HG03103 (cell line): ENCODE measurements around the gene PCDHA10.
"Not testable (repeated sequence)": the region's sequence is repeated elsewhere in the genome, so short reads cannot be mapped to it uniquely, and the experiment has no call there.

Source experiments
- ATAC-seq: cut with Tn5 transposase; IDR thresholded peaks from one replicate; pipeline ENCODE4 v1.9.1; 2021; ENCODE audit warnings: low read depth; ENCODE audit not compliant: unreplicated experiment

PCDHA10 gene

DNA sequence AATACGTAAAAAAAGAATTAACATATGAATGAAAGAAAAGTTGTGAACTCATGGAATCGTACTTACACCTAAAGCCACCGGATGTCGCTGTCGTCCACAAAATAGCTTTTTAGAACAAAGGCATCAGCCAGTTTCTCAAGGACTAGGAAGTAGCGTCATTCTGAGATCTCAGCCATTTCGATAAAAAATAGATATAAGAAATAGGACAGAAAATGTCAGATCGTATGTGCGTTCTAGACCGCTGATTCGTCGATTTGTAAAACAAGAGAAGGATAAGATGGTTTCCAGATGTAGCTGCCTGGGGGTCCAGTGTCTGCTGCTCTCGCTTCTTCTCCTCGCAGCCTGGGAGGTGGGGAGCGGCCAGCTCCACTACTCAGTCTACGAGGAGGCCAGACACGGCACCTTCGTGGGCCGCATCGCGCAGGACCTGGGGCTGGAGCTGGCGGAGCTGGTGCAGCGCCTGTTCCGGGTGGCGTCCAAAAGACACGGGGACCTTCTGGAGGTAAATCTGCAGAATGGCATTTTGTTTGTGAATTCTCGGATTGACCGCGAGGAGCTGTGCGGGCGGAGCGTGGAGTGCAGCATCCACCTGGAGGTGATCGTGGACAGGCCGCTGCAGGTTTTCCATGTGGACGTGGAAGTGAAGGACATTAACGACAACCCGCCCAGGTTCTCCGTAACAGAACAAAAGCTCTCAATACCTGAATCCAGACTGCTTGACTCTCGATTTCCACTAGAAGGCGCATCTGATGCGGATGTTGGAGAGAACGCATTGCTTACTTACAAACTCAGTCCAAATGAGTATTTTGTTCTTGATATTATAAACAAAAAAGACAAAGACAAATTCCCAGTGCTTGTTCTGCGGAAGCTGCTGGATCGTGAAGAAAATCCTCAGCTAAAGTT lies at the start of gene PCDHA10:
TSS of gene PCDHA10 (plus strand) at position 126 of the 903 bp plus-strand sequence. CDS start at position 278, 152 bp downstream.
- ATAC-seq = no peak

- ATAC-seq = no peak
Observed at GRCh38 chr5:140806834-140807775, 48.6 kb upstream of the PCDHA10 start, which contains the start of gene PCDHA4. TSS of gene PCDHA4 (plus strand) at chr5:140807068.

DNA sequence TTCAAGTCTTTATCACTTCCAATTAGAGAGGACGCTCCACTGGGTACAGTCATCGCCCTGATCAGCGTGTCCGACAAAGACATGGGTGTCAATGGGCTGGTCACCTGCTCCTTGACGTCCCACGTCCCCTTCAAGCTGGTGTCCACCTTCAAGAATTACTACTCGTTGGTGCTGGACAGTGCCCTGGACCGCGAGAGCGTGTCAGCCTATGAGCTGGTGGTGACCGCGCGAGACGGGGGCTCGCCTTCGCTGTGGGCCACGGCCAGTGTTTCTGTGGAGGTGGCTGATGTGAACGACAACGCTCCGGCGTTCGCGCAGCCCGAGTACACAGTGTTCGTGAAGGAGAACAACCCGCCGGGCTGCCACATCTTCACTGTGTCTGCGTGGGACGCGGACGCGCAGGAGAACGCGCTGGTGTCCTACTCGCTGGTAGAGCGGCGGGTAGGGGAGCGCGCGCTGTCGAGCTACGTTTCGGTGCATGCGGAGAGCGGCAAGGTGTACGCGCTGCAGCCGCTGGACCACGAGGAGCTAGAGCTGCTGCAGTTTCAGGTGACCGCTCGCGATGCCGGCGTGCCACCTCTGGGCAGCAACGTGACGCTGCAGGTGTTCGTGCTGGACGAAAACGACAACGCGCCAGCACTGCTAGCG lies 47.3 kb upstream of the PCDHA10 start:
- not testable (repeated sequence) for ATAC-seq

DNA sequence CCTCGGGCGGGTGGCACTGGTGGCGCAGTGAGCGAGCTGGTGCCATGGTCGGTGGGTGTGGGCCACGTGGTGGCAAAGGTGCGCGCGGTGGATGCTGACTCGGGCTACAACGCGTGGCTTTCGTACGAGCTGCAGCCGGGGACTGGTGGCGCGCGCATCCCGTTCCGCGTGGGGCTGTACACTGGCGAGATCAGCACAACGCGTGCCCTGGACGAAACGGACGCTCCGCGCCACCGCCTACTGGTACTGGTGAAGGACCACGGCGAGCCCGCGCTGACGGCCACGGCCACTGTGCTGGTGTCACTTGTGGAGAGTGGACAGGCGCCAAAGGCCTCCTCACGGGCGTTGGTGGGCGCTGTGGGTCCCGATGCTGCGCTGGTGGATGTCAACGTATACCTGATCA lies 46.8 kb upstream of the PCDHA10 start:
- ATAC-seq = no peak

- no peak for ATAC-seq
Observed at GRCh38 chr5:140821375-140822280, 34.1 kb upstream of the PCDHA10 start, which contains the start of gene PCDHA5. TSS of gene PCDHA5 (plus strand) at chr5:140821613.

GRCh38 chr5:140822281-140822629 lies 33.4 kb upstream of the PCDHA10 start:
- ATAC-seq = no peak

GRCh38 chr5:140822969-140823368 lies 32.7 kb upstream of the PCDHA10 start:
- not testable (repeated sequence) for ATAC-seq

- no peak for ATAC-seq
Observed at GRCh38 chr5:140823475-140823874, 32.2 kb upstream of the PCDHA10 start.

DNA sequence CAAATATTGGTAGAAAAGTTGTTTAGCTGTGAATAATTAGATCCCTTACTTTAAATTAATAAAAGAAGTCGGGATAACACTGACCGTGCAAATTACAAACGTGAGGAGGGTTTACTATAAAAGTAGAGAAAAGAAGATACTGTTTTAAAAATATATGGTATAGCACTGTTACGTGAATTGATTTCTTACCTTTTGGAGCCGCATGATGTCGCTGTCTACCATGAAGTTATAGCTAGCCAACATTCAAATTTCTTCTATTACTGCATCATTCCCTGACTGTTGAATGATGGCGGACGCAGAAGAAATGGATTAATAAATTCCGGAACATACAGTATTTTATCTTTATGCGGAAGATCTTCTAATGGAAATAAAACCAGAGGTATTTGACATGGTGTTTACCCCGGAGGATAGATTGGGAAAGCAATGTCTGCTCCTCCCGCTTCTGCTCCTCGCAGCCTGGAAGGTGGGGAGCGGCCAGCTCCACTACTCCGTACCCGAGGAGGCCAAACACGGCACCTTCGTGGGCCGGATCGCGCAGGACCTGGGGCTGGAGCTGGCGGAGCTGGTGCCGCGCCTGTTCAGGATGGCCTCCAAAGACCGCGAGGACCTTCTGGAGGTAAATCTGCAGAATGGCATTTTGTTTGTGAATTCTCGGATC lies 27.9 kb upstream of the PCDHA10 start, which contains the start of gene PCDHA6:
TSS of gene PCDHA6 (plus strand) at position 257 of the 658 bp plus-strand sequence. CDS start at position 389, 132 bp downstream.
- ATAC-seq = no peak

- no peak for ATAC-seq
Observed at GRCh38 chr5:140828362-140828737, 27.3 kb upstream of the PCDHA10 start.

- ATAC-seq = not testable (repeated sequence)
Observed at GRCh38 chr5:140829511-140830501, 25.9 kb upstream of the PCDHA10 start.

DNA sequence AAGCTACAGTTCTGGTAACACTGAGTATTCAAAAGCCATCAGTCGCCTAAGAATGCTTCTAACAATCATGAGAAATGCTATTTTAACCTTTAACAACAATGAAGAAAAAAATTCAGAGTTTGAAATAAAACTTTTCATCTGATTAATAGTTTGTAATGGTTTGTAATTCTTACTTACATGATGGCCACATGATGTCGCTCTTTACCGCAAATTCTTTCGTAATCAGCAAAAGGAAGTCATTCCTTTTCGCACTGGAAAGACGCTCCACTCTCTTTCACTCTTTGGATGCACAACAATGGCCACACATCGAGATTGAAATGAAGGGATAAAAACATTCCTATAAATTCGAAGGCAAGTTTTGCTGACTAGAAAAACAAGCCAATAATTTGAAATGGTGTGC lies 21.7 kb upstream of the PCDHA10 start, which contains the start of gene PCDHA7:
TSS of gene PCDHA7 (plus strand) at position 277 of the 400 bp plus-strand sequence. CDS start at position 392, 115 bp downstream.
- ATAC-seq = no peak

- ATAC-seq = not testable (repeated sequence)
Observed at GRCh38 chr5:140834439-140835008, 21.2 kb upstream of the PCDHA10 start.

DNA sequence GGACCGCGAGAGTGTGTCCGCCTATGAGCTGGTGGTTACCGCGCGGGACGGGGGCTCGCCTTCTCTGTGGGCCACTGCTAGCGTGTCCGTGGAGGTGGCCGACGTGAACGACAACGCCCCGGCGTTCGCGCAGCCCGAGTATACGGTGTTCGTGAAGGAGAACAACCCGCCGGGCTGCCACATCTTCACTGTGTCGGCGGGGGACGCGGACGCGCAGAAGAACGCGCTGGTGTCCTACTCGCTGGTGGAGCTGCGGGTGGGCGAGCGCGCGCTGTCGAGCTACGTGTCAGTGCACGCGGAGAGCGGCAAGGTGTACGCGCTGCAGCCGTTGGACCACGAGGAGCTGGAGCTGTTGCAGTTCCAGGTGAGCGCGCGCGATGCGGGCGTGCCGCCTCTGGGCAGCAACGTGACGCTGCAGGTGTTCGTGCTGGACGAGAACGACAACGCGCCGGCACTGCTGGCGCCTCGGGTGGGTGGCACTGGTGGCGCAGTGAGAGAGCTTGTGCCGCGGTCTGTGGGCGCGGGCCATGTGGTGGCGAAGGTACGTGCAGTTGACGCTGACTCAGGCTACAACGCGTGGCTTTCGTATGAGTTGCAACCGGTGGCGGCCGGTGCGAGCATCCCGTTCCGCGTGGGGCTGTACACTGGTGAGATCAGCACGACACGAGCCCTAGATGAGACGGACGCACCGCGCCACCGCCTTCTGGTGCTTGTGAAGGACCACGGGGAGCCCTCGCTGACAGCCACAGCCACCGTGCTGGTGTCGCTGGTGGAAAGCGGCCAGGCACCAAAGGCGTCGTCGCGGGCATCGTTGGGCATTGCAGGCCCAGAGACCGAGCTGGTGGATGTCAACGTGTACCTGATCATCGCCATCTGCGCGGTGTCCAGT lies 19.8 kb upstream of the PCDHA10 start:
- ATAC-seq = no peak

GRCh38 chr5:140840978-140841962 lies 14.4 kb upstream of the PCDHA10 start, which contains the start of gene PCDHA8:
TSS of gene PCDHA8 (plus strand) at chr5:140841187. CDS start at chr5:140841322, 135 bp downstream.
- ATAC-seq = no peak
